Bronchial epithelial cell (primary cell): ENCODE results near the gene ELMO1. TPM values are rescaled to one million over a fixed set of nuclear protein-coding genes. Genes with fewer than 3 reads are reported as not detected.

Source experiments
- DNase-seq: peaks from one replicate; pipeline ENCODE4 v3.0.0-alpha.2; 2010; ENCODE audit warnings: low read depth
- FAIRE-seq: peaks from 2 replicates; lab custom pipeline; 2011; peaks lifted over from hg19 to GRCh38; lab: Jason Lieb, UNC
- H3K27me3 ChIP-seq: 2 replicates; pipeline ENCODE4 v1.5.1; 2011; ENCODE audit warnings: low read length; ENCODE audit not compliant: control insufficient read depth, insufficient read depth
- H3K36me3 ChIP-seq: 2 replicates; pipeline ENCODE4 v1.5.1; 2011; ENCODE audit warnings: low read length; ENCODE audit not compliant: control insufficient read depth, insufficient read depth
- H3K4me3 ChIP-seq: 2 replicates; pipeline ENCODE4 v1.5.1; 2011; ENCODE audit warnings: mild to moderate bottlenecking, low read depth, low read length, control low read depth
- total RNA-seq: library from RNA; depleted of rRNA; stranded (reverse); fragments of >200 nt; gene quantifications from 2 replicates; pipeline ENCODE4 v1.2.1, GENCODE V29; 2014
- TF ChIP-seq, protein P1 (sequence below): IDR thresholded peaks from 2 replicates; pipeline ENCODE4 v1.5.1; 2011; ENCODE audit warnings: mild to moderate bottlenecking, moderate library complexity, low read length, control low read depth, inconsistent platforms; ENCODE audit not compliant: insufficient read depth, severe bottlenecking

Gene ELMO1
- total RNA-seq, 1 donor from 2014 or later: under 0.01 TPM

DNA sequence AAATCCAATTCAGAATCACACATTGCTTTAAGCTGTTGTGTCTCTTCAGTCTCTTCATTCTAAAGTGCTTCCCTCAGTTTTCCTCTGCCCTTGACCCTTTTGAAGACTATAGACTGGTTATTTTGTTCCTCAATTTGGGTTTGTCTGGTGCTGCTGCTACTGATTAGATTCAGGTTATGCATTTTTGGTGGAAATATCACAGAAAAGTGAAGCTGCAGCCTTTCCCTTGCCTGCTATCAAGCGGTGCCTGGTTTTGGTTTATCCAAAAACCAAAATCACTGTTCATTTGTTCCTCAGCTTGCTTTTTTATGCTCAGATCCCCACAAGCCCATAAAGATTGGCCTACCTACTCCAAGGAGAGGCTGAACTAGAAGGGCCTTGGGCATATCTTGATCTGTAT, 55.2 kb downstream of the ELMO1 start:
- FAIRE-seq (no peak), DNase-seq (no peak)
- TF ChIP-seq, protein P1, sequence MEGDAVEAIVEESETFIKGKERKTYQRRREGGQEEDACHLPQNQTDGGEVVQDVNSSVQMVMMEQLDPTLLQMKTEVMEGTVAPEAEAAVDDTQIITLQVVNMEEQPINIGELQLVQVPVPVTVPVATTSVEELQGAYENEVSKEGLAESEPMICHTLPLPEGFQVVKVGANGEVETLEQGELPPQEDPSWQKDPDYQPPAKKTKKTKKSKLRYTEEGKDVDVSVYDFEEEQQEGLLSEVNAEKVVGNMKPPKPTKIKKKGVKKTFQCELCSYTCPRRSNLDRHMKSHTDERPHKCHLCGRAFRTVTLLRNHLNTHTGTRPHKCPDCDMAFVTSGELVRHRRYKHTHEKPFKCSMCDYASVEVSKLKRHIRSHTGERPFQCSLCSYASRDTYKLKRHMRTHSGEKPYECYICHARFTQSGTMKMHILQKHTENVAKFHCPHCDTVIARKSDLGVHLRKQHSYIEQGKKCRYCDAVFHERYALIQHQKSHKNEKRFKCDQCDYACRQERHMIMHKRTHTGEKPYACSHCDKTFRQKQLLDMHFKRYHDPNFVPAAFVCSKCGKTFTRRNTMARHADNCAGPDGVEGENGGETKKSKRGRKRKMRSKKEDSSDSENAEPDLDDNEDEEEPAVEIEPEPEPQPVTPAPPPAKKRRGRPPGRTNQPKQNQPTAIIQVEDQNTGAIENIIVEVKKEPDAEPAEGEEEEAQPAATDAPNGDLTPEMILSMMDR: no peak
- Histone ChIP-seq H3K27me3 (no peaks in the 10 kb centered on the region), H3K36me3 (no peaks in the 10 kb centered on the region), H3K4me3 (no peak overlapping the region)

DNA sequence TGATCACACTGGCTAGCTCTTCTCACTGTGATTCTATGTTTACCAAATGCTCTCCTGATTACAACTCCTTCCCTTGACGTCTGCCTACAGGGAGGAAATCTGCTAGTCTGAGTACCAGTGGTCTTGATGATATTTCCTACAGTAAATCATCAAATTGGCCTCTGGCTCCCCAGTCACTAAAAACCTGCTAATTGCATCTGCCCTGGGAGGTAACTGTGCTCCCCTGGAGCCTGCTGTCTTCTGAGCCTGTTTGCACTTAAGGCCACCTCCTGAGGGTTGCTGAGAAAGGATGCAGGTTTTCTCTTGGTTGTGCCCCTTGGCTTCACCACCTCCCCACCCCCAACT, 56.0 kb downstream of the ELMO1 start:
- H3K36me3 ChIP-seq: no peaks in the 10 kb centered on the region
- TF ChIP-seq, protein P1: no peak
- H3K27me3 ChIP-seq: no peaks in the 10 kb centered on the region
- DNase-seq (no peak), FAIRE-seq (no peak)
- H3K4me3 ChIP-seq: no peak overlapping the region

DNA sequence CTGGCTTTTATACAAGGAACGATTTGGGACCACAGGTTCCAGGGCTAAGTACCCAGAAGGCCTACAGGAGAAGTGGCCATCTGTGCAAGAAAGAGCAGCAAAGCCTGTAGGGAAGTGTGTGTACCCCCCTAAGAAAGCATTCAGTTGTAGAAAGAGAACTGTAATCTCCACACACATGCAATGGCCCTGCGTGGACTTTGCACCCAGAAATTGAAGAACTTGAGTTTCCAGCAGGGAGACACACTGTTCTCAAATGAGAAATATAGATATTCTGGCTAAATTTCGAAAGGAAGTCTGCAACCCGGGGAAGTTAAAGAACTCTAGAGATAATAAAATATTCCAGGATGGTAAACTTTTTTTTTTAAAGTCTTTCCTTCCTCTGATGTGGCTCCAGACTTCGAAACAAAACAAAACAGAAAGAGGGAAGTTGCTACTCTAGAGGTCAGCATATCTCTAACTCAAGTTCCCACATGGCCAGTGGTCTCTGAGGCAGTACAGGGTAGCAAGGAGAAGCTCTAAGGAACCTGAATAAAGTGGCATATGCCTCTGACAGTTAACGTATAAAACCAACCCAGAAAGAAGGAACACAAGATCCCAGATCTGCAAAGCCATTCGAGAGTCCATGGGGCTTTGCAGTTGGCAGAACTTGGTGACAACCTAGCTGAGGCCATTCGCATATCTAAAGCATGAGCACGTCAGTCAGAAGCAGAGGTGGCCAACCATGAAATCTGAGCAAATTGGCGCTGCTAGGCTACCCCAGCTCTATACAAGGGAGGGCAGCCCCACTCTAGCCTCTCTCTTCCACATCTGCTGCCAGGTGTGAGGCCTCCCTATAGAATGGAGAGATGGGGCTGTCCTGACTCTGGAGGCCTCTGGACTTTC, 56.6 kb downstream of the ELMO1 start:
- TF ChIP-seq, protein P1: no peak
- H3K36me3 ChIP-seq: no peaks in the 10 kb centered on the region
- no peaks in the 10 kb centered on the region for H3K27me3 ChIP-seq
- DNase-seq (no peak), FAIRE-seq (no peak)
- H3K4me3 ChIP-seq: no peak overlapping the region

DNA sequence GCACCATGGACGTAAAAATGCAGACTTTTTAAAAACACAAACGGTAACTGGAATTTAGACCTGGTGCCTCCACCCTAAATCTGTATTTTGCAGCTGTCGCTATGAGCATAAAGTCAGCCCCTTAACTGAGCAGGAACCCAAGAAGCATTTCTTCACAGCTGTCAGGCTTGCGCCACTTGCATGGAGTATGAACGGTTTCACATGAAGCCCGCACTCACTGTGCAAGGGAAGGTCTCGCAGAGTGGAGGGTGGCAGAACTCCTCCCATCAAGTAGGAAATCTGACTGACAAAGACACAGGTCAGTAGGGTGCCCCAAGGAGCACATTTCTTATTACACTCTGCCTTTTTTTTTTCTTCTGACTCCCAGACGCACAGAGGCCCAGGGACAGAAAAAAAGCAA, 58.5 kb downstream of the ELMO1 start:
- DNase-seq (no peak), FAIRE-seq (no peak)
- no peaks in the 10 kb centered on the region for H3K27me3 ChIP-seq
- TF ChIP-seq, protein P1: no peak
- H3K4me3 ChIP-seq: no peak overlapping the region
- H3K36me3 ChIP-seq: no peaks in the 10 kb centered on the region

DNA sequence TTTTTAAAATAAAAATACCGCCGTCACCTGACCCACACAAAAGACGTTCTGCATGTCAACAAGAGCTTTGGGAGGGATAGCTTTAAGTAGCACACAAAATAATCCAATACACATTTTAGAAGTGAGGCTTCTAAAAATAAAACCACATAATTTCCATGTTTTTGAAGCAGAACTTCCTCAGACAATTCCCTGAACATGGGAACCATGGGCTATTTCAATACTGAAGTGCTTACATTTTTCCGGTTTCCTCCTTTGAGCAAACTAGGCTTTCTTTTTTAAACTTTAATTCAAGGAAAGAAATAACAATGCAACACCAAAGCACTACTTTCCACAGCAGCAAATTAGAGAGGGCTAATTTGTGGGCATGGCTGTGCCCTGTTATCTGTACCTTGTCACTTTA, 59.9 kb downstream of the ELMO1 start:
- Histone ChIP-seq H3K36me3 (no peaks in the 10 kb centered on the region), H3K4me3 (no peak overlapping the region), H3K27me3 (no peaks in the 10 kb centered on the region)
- TF ChIP-seq, protein P1: no peak
- FAIRE-seq (no peak), DNase-seq (no peak)

DNA sequence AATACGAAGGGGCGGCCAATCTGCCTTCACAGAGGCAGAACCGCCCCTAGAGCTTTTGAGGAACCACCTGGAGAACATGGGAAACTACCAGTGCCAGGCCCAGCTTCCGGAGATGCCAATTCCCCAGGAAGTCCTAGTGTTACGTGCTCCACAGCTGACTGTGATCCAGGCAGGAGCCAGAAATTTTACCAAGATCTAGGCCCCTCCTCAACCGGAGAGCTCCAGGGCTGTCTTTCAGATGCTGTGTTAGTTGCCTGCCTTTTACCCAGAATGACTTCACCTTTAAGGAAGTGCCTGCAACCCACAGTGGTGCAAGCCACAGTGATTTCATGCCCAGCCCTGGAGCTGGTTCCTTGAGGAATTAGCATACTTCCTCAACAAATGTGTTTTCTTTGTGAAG, 62.9 kb downstream of the ELMO1 start:
- Histone ChIP-seq H3K4me3 (no peak overlapping the region), H3K27me3 (no peaks in the 10 kb centered on the region), H3K36me3 (no peaks in the 10 kb centered on the region)
- no peak for FAIRE-seq
- DNase-seq: no peak
- TF ChIP-seq, protein P1: no peak
